GM23248 (cell line): ENCODE results near the gene SMCHD1.

Source experiments
- EZH2 ChIP-seq: fragments of 200-600 bp; sonication (generic); IDR thresholded peaks from 2 replicates; pipeline ENCODE4 v1.6.1; 2018; ENCODE audit warnings: antibody characterized with exemption, mild to moderate bottlenecking; ENCODE audit not compliant: insufficient read depth, poor library complexity, severe bottlenecking
- EZH2phosphoT487 ChIP-seq: fragments of 200-600 bp; sonication (generic); IDR thresholded peaks from 2 replicates; pipeline ENCODE4 v1.6.1; 2018; ENCODE audit warnings: antibody characterized with exemption, moderate library complexity, mild to moderate bottlenecking, low read depth; ENCODE audit not compliant: insufficient read depth

- TF ChIP-seq EZH2, result no peak
- TF ChIP-seq EZH2phosphoT487, result no peak
Measured at GRCh38 chr18:2641638-2642037, 13.9 kb upstream of the SMCHD1 start.
